HAP-1 (cell line): ENCODE data around the gene IL3RA.
A peak's percentile ranks its signal among the peaks of the same experiment; 100 is the strongest.
"Not testable (repeated sequence)": the region's sequence is repeated elsewhere in the genome, so short reads cannot be mapped to it uniquely, and the experiment has no call there.

ENCODE experiments used
- DNase-seq, 2 experiments: peaks; one replicate each; pipeline ENCODE4 v3.0.0-alpha.2; 2016 to 2020; ENCODE audit warnings: low spot score in 2 of 2
- H3K27me3 ChIP-seq: fragments of 250-450 bp; sonication (Bioruptor Pico); 2 replicates; pipeline ENCODE4 v1.5.1; 2020; ENCODE audit warnings: low read depth, mild to moderate bottlenecking, moderate library complexity
- H3K36me3 ChIP-seq: fragments of 250-450 bp; sonication (Bioruptor Pico); replicated peaks from 2 replicates; pipeline ENCODE4 v1.5.1; 2020; ENCODE audit warnings: mild to moderate bottlenecking
- H3K4me1 ChIP-seq: fragments of 250-450 bp; sonication (Bioruptor Pico); 2 replicates; pipeline ENCODE4 v1.5.1; 2020; ENCODE audit warnings: mild to moderate bottlenecking
- H3K4me3 ChIP-seq: fragments of 250-450 bp; sonication (Bioruptor Pico); 2 replicates; pipeline ENCODE4 v1.5.1; 2020; ENCODE audit warnings: mild to moderate bottlenecking, moderate library complexity
- H3K9me3 ChIP-seq: fragments of 250-450 bp; sonication (Bioruptor Pico); 2 replicates; pipeline ENCODE4 v1.5.1; 2020; ENCODE audit warnings: mild to moderate bottlenecking, moderate library complexity
- in situ Hi-C: fragments of 300-500 bp; cut with MboI; formaldehyde crosslinking; loops from 3 replicates; pipeline ENCODE4 v1.14.3; 2020; ENCODE audit warnings: low sequenced_read_pairs, inconsistent platforms, mixed read lengths

Gene IL3RA

GRCh38 chrX:1405769-1406168 is 69.2 kb downstream of the IL3RA start:
- DNase-seq = not testable (repeated sequence)

DNA sequence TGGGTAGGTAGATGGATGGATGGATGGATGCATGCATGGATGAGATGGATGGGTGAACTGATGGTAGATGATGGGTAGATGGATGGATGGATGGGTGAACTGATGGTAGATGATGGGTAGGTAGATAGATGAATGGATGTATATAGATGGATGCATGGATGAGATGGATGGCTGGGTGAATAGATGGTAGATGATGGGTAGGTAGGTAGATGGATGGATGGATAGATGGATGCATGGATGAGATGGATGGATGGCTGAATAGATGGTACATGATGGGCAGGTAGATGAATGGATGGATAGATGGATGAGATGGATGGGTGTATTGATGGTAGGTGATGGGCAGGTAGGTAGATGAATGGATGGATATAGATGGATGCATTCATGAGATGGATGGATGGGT is 70.5 kb downstream of the IL3RA start:
- H3K4me1 ChIP-seq = no peaks in the 10 kb centered on the region
- in situ Hi-C loops = no loop called here
- H3K27me3 ChIP-seq = no peaks in the 10 kb centered on the region
- no peaks in the 10 kb centered on the region for H3K9me3 ChIP-seq
- no peak for DNase-seq
- peaks cover 36% of the 10 kb centered on the region for H3K36me3 ChIP-seq
- no peak overlapping the region for H3K4me3 ChIP-seq

More at GRCh38 chrX:1405769-1406168, 69.2 kb downstream of the IL3RA start:
- H3K36me3 ChIP-seq = peaks cover 36% of the 10 kb centered on the region
- H3K9me3 ChIP-seq, H3K4me1 ChIP-seq, H3K27me3 ChIP-seq, H3K4me3 ChIP-seq, in situ Hi-C loops: not testable (repeated sequence)

DNA sequence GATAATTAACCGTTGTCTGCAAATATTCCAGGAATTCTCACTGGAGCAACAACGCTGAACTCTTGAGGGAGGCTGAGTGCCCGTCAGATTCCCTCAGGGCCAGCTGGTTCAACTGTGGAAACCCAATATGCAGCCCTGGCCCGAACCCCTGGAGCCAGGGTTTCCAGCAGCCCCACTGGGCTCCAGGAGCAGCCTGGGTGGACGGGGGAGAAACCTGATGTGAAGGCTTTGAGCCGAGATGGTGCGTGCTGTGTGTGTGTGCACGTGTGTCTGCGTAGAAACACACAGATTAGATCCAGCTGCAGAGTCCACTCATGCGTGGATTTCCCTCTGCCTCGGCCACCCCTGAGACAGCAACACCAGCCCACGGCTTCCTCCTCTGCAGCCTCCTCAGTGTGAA is 74.7 kb downstream of the IL3RA start:
- Histone ChIP-seq H3K36me3 (peaks cover 41% of the 10 kb centered on the region), H3K4me3 (no peak overlapping the region), H3K27me3 (no peaks in the 10 kb centered on the region), H3K9me3 (no peaks in the 10 kb centered on the region), H3K4me1 (no peaks in the 10 kb centered on the region)
- in situ Hi-C loops = no loop called here
- peak in 1 of 2 experiments; percentile 6 for DNase-seq

GRCh38 chrX:1412551-1413161 is 76.1 kb downstream of the IL3RA start:
- in situ Hi-C loops = no loop called here
- no peak for DNase-seq
- Histone ChIP-seq H3K4me1 (no peaks in the 10 kb centered on the region), H3K27me3 (no peaks in the 10 kb centered on the region), H3K36me3 (peaks cover 41% of the 10 kb centered on the region), H3K4me3 (no peak overlapping the region), H3K9me3 (no peaks in the 10 kb centered on the region)

DNA sequence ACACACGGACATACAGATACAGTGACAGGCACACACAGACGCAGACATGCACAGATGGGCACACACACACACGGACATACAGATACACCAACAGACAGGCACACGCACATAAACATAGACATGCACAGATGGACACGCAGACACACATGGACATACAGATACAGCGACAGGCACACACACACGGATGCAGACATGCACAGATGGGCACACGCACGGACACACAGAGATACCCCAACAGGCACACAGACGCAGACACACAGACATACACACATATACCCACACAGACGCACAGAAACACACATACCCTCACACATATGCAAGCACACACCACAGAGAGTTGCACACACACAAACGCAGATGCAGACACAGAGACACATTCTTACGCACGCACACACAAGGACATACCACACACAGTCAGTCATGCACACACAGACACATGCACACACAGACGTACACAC is 79.8 kb downstream of the IL3RA start:
- Histone ChIP-seq H3K27me3 (no peaks in the 10 kb centered on the region), H3K4me3 (no peak overlapping the region), H3K36me3 (peaks cover 51% of the 10 kb centered on the region), H3K4me1 (no peaks in the 10 kb centered on the region), H3K9me3 (no peaks in the 10 kb centered on the region)
- in situ Hi-C loops = no loop called here
- no peak for DNase-seq

- Histone ChIP-seq H3K4me3 (no peak overlapping the region), H3K9me3 (no peaks in the 10 kb centered on the region), H3K27me3 (no peaks in the 10 kb centered on the region), H3K4me1 (no peaks in the 10 kb centered on the region), H3K36me3 (peaks cover 54% of the 10 kb centered on the region)
- in situ Hi-C loops = no loop called here
- no peak for DNase-seq
These were observed 80.6 kb downstream of the IL3RA start for GRCh38 chrX:1416965-1417760.

GRCh38 chrX:1417921-1418771 is 81.6 kb downstream of the IL3RA start:
- peaks cover 4% of the 10 kb centered on the region; the same call in 1 of the 2 replicates for H3K9me3 ChIP-seq
- in situ Hi-C loops = no loop called here
- H3K36me3 ChIP-seq = peaks cover 52% of the 10 kb centered on the region
- DNase-seq = peak in 1 of 2 experiments; percentile 10
- no peaks in the 10 kb centered on the region for H3K27me3 ChIP-seq
- H3K4me1 ChIP-seq = no peaks in the 10 kb centered on the region
- no peak overlapping the region for H3K4me3 ChIP-seq

GRCh38 chrX:1418901-1419544 is 82.4 kb downstream of the IL3RA start:
- DNase-seq = no peak
- Histone ChIP-seq H3K9me3 (peaks cover 4% of the 10 kb centered on the region; the same call in 1 of the 2 replicates), H3K36me3 (peaks cover 44% of the 10 kb centered on the region), H3K4me1 (no peaks in the 10 kb centered on the region), H3K4me3 (no peak overlapping the region), H3K27me3 (no peaks in the 10 kb centered on the region)
- in situ Hi-C loops = no loop called here

GRCh38 chrX:1419545-1420355 is 83.2 kb downstream of the IL3RA start:
- in situ Hi-C loops = no loop called here
- Histone ChIP-seq H3K9me3 (peaks cover 4% of the 10 kb centered on the region; the same call in 1 of the 2 replicates), H3K27me3 (no peaks in the 10 kb centered on the region), H3K4me1 (no peaks in the 10 kb centered on the region), H3K4me3 (no peak overlapping the region), H3K36me3 (peaks cover 40% of the 10 kb centered on the region)
- DNase-seq = no peak

DNA sequence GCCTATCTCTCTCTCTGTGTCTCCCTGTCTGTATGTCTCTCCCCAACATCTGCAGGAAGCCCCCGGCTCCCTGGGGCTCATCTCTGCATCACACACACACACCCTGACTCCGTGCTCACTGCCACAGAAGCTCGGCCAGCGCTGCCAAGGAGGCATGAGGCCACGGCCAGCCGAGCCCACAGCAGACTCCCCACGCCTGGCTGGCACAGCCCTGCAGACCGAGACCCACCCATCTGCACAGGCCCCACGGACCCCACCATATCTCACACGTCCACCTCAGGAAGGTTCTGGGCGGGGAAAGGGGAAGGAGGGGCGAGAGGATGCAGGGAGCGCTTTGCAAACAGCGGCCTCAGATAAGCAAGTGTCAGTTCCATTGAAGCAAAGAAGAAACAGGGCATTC is 83.8 kb downstream of the IL3RA start:
- Histone ChIP-seq H3K36me3 (peaks cover 40% of the 10 kb centered on the region), H3K9me3 (peaks cover 4% of the 10 kb centered on the region; the same call in 1 of the 2 replicates)

DNA sequence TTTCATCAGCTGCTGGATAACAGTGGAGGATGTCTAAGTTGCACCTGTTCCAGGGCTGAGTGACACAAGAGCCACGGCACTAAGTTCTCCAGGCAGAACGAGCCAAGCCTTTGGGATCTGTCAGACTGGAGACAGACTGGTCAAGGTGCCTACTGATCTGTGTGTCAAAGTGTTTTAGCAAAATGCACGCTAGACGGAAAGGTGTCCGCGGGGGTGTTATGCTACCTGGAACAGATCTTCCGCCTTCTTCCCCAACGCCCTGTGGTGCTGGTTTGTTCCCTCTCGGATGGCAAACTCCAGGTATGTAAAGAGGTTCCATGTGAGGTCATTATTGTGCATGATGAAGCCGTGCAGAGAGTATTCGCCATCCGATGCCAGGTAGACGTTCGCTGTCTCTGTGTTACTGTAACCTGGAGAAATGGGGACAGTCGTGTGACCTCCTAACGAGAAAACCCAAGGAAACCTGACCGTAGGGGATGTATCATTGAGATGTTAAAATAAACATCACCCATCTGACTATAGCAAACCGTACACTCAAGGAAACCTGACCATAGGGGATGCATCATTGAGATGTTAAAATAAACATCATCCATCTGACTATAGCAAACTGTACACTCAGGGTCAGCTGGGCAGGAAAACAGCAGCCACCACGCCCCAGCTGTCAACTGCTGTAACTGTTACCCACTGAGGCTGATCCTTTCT is 85.0 kb downstream of the IL3RA start:
- Histone ChIP-seq H3K27me3 (no peaks in the 10 kb centered on the region), H3K4me1 (no peaks in the 10 kb centered on the region), H3K9me3 (peaks cover 4% of the 10 kb centered on the region; the same call in 1 of the 2 replicates), H3K36me3 (peaks cover 43% of the 10 kb centered on the region), H3K4me3 (no peak overlapping the region)
- in situ Hi-C loops = no loop called here
- no peak for DNase-seq

More for the DNA sequence above, 83.8 kb downstream of the IL3RA start:
- H3K4me3 ChIP-seq = no peak overlapping the region
- no peaks in the 10 kb centered on the region for H3K4me1 ChIP-seq
- no peak for DNase-seq
- H3K27me3 ChIP-seq = no peaks in the 10 kb centered on the region
- in situ Hi-C loops = no loop called here

DNA sequence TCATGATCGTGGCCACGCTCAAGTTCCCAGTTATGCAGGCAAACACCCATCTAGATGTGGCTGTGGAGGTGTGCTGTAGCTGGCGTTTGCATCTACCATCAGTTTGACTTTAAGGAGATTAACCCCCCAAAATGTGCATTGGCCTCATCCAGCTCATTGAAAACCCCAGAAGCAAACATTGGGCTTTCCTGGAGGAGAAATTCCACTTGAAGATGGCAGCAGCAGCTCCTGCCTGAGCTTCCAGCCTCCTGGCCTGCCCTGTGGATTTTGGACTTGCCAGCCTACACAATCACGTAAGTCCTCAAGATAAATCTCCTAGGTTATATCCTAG is 85.5 kb downstream of the IL3RA start:
- H3K4me3 ChIP-seq = no peak overlapping the region
- no peaks in the 10 kb centered on the region for H3K4me1 ChIP-seq
- H3K36me3 ChIP-seq = peaks cover 39% of the 10 kb centered on the region
- in situ Hi-C loops = no loop called here
- DNase-seq = no peak
- no peaks in the 10 kb centered on the region for H3K27me3 ChIP-seq
- peaks cover 4% of the 10 kb centered on the region; the same call in 1 of the 2 replicates for H3K9me3 ChIP-seq
